Measurements from ENCODE around the gene SH3PXD2B.

SH3PXD2B gene

DNA sequence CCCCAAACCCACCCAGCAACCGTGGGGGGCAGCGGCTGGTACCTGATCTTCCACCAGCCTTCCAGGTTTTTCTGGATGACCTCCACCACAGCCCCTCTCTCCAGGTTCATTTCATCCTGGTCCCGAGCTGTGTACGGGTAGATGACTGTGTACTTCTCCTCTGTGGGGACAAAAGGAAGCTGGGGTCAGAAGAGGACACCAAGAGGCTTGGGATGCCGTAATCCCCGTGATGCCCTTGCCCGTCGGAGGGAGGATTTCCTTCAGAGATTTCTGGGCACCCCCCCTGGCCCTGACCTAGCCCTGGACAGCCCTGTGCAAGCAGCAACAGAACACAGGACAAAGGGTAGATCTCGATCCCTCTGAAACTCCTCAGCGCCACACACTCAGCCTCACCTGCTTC, 100.5 kb downstream of the SH3PXD2B start:
- TF ChIP-seq, protein P1, sequence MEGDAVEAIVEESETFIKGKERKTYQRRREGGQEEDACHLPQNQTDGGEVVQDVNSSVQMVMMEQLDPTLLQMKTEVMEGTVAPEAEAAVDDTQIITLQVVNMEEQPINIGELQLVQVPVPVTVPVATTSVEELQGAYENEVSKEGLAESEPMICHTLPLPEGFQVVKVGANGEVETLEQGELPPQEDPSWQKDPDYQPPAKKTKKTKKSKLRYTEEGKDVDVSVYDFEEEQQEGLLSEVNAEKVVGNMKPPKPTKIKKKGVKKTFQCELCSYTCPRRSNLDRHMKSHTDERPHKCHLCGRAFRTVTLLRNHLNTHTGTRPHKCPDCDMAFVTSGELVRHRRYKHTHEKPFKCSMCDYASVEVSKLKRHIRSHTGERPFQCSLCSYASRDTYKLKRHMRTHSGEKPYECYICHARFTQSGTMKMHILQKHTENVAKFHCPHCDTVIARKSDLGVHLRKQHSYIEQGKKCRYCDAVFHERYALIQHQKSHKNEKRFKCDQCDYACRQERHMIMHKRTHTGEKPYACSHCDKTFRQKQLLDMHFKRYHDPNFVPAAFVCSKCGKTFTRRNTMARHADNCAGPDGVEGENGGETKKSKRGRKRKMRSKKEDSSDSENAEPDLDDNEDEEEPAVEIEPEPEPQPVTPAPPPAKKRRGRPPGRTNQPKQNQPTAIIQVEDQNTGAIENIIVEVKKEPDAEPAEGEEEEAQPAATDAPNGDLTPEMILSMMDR (IDR thresholded peaks at IDR 0.05), result no peak

DNA sequence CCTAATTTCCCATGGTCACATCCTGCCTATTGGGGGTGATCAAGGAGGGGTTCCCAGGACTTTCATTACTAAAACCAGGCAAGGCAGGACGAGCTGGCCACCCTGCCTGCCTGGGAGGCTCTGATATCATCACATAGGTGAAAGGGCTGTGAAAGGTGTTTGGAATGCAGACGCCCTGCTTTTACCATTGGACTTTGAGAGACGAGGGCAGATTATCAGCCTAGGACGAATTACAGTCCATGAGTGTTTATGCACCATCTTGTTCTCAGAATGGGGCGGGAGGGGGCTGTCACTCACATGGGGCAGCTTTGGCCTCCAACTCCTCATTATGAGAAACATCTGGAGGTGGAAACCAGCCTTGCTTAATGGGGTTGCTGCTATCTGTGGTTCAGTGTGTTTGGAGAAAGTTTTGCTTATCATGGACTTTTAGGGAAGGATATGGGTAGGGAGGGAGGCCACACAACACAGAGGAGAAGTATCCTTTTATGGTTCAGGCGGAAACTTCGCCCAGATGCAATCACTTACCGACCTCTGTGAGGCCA, 101.0 kb downstream of the SH3PXD2B start:
- TF ChIP-seq, protein P1 (IDR thresholded peaks at IDR 0.05), result no peak

DNA sequence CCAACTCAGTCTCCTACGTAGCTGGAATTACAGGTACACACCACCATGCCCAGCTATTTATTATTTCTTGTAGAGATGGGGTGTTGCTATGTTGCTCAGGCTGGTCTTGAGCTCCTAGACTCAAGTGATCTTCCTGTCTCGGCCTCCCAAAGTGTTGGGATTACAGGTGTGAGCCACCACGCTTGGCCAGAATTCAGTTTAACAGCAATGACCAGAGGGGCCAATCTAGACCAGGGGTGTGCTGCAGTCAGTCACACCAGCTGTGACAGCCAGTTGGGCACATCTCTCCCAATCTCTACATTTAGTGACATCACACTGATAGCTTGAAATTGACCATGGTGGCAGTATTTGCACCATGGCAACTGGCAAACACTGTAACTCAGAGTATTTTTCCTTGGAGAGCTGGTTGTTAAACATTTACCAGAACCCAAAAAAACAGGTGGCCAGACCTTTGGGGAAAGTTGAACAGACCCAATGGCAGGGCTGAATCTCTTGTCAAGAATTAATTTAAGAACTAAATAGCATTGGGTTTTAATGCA, 103.0 kb downstream of the SH3PXD2B start:
- TF ChIP-seq, protein P1 (IDR thresholded peaks at IDR 0.05), result no peak

DNA sequence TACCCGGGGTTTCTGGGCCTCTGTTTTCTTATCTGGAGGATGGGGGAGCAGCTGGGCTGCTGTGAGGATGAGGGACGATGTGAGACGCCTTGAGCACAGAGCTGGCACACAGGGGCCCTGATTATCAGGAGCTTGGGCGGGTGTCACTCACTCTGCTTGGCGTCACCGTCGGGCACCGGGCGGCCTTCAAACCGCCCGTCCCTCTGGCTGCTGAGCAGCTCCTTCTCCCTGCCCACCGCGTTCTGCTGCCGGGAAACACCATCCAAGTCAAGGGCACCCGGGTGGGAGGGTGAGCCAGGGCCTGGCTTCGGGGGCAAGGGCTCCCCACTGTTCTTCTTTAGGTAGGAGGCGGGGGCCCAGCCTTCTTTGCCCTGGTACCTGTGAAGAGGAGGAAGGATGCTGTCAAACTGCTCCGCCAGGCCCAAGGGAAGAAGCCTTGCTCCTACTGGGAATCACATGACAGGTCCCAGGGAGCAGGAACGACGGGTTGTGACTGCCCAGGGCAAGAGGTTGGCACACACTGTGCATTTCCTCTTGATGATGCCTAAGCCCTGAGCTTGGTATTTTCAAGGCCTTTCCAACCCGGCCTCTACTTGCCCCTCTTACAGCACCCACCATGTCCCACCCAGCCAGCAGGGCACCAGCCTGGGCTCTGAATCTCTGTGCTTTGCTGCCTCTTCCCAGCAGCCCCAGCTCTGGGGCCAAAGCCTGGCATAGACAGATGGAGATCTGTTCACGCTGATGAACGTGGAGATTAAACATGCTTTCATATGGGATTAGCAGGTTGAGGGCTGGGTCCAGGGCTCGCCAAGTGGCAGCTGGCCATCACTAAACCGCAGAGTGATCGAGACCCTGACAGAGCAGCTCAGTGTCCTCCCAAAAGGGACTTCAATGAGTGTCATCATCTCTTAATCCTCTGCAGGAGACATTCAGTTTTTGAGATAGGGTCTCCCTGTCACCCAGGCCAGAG, 103.8 kb downstream of the SH3PXD2B start:
- TF ChIP-seq, protein P1 (IDR thresholded peaks at IDR 0.05), result no peak

DNA sequence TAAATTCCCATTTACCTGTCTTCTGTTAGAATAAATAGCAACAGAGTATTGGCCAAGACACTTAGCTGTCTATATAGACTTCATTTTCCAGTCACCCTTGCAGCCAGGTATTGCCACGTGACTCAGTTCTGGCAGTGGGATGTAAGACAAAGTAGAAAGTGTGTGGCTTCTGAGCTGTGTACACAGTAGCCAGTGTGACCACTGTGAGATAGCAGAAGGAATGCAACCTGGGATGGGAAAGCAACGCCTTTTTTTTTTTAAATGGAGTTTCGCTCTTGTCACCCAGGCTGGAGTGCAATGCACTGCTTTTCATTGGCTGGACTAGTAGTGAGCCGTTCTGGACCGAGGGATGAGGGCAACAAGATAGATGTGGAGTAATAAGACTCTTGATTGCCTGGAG, 106.2 kb downstream of the SH3PXD2B start:
- TF ChIP-seq, protein P1 (IDR thresholded peaks at IDR 0.05), result no peak

DNA sequence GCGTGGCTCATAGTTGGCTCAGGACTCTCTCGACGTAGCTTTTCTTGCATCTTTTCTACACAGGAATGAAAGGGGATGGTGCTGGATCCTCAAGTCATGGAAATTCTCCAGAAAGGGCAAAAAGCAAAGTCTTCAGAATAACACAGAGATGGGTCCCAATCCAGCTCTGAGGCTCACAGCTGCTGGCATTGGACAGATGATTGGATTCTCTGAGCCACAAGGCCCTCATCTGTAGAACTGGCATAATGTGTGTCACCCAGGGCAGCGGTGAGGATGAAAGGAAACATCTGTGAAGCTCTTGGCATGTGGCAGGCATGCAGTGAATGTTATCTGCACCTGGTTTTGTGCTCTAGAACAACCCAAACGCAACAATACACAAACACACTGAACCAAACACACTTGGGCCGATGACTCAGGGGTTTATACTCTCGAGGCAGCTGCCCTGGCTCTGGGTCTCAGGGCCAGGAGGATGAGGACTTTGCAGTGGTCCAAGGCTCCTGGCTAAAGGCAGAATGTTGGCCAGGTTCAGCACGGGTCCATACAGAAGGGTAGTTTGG, 106.8 kb downstream of the SH3PXD2B start:
- TF ChIP-seq, protein P1 (IDR thresholded peaks at IDR 0.05), result no peak

DNA sequence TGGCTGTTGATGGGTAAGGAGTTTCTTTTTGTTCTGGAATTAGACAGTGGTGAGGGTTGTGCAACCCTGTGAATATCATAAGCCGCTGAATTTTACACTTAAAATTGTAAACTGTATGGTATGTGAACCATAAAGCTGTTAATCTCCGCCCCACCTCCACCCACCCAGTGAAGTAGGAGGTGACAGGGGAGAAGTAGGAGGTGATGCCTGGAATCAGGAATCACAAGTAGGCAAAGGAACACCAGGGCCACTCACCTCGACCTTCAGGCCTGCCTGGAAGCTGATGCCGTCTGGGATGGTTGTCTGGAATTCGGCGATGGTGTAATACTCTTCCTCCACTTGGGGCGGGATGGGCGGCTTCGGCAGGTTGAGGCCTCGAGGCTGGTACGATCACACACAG, 108.4 kb downstream of the SH3PXD2B start:
- TF ChIP-seq, protein P1 (IDR thresholded peaks at IDR 0.05), result no peak
